ENCODE results near the gene DVL1.

Gene DVL1

DNA sequence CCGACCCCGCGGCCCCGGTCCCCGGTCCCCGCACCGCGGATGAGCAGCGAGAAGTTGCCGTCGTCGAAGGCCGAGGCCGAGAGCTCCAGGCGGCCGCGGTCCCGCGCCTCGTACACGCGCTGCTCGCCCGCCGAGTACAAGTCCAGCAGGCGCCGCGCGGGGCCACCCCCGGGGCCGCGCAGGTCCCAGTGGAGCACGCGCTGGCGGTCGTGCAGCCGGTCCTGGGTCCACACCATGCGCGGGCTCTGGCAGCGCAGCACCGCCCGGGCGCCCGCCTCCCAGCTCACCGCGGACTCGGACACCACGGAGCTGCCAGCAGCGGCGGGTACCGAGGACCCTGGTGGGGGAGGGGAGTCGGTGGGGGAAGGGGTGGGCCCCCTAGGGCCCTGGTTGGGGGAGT is 6.2 kb upstream of the DVL1 start:
- DNase-seq, result no peak

DNA sequence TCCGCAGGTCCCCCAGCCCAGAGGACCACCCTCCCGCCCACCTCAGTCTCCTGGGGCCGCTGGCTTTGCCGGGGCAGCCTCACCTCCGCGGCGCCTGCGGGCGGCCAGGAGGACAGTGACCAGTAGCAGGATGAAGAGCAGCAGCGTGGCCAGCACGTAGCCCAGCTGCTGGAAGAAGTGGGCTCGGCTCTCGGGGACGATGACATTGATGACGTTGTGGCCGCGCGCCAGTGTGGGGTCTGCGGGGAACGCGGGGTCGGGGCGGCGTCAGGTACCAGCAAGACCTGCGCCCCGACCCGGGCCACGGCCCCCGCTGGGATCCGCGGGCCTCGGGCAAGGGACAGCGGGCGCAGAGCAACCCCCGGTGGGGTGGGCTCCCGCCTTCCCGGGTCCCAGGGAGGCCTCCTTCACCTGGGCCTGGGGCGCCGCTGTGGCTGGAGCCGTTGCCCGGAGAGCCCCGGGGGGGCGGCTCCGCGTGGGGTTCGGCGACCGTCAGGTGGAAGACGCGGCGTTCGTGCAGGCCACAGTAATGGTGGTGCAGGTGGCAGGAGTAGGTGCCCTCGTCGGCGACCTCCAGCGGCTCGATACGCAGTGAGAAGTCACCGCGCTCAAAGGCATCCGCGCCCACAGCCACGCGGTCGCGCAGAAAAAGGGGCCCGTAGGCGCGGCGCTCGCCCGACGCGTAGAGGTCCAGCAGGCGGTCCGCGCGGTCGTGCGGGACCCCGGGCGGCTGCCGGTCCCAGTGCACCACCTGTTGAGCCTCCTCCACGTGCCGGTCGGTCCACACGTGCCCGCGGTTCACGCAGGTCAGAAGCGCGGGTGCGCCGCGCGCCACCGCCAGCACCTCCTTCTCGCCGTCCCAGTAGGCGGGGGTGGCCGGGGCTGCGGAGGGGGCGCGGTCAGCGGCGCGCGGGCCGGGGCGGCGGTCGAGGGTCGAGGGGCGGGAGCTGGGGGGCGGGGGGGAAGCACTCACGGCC is 5.3 kb upstream of the DVL1 start:
- DNase-seq, result no peak

DNA sequence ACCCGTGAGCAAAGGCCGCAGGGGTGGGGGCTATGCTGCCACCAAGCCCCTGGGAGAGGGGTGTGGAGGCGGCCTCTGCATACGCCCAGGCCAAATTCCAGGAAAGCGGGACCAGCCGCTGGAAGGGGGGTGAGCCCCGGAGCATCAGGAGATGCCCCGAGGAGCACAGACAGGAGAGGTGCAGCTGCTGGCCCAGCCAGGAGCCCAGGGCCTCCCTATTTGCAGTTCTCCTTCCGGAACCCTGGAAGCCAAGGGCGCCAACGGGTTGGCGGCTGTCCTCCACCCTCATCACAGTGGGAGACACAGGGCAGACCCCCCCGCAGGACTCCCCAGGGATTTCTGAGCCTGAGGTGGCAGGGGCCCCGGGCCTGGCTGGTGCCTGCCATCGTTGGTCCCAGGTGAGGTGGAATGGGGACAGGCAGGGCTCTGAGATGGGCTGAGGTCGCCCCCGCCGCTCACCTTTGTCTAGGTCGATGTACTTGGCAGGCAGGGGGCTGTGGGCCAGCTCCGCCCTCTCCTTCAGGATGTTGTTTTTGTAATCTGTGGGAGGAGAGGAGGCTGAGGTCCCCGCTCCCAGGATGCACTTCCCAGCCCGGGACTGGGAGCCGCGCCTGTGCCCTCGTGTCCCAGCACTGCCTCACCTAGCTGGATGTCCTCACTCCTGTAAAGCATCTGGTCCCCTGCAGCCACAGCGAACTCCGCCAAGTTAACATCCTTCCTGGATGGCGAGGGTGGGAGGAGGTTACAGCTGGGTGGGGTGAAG is 4.4 kb upstream of the DVL1 start:
- DNase-seq, result no peak

DNA sequence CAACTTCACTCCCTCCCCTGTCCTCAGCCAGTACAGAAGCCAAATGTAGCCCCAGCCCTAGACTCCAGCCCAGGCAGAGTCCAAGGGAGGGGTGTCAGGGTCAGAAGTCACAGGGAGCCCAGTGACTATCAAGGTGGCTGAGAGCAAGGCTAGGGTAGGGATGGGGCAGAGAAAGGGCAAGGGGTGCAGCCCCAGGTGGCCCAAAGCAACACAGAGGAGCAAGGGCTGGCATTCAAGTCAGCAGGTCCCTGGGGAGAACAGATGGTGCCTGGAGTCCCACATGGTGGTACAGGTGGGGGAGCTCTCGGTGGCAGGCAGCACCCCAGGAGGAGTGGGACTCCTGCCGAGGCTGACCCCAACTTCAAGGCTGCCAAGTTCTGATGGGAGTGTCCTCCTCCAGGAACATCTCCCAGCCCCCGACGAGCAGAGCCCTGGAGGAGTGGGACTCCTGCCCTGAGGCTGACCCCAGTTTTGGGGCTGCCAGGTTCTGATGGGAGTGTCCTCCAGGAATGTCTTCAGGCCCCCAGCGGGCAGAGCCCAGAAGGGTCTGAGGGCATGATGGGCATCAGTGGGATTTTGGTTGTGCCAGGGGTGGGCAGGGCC is 3.7 kb upstream of the DVL1 start:
- DNase-seq, result no peak

DNA sequence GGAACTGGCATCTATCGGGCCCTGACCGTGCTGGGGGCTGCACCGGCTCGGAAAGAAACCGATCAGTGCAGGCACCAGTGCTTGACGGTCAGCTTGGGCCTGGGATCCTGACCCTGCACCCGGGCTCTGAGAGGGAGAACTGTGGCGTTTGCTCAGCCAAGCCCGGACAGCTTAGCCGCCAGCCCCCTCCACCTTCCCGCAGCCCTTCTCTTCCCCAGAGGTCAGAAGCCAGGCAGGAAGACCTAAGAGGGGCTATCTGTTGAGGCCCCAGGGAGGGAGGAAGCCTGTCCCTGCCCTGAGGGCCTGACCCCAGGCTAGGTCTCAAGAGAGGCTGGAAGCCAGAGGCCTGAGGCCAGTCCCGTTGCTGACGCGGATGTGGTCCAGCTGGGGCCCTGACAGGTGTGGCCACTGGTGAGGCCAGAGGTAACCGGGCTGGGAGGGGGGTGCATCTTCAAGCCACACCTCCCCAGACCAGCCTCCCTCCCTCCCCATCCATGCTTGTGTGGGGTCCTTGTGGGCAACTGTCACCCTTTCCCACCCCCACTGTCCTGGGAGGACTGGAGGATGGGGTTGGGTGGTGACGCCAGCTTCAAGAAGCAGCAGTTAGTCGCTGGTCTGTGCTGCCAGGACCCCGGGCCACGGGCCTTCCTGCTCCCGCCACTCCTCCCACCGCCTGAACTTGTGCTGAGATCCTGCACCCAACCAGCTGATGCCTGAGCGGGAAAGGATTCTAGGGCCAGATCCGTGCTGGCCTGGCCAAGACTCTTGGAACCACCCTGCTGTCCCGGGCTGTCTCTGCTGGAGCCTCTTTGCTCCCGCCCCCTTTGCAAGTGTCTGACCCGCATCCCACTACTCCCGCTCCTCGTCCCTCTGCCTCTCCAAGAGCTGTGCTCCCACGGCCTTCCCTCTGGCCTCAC is 2.6 kb upstream of the DVL1 start:
- DNase-seq, result no peak

DNA sequence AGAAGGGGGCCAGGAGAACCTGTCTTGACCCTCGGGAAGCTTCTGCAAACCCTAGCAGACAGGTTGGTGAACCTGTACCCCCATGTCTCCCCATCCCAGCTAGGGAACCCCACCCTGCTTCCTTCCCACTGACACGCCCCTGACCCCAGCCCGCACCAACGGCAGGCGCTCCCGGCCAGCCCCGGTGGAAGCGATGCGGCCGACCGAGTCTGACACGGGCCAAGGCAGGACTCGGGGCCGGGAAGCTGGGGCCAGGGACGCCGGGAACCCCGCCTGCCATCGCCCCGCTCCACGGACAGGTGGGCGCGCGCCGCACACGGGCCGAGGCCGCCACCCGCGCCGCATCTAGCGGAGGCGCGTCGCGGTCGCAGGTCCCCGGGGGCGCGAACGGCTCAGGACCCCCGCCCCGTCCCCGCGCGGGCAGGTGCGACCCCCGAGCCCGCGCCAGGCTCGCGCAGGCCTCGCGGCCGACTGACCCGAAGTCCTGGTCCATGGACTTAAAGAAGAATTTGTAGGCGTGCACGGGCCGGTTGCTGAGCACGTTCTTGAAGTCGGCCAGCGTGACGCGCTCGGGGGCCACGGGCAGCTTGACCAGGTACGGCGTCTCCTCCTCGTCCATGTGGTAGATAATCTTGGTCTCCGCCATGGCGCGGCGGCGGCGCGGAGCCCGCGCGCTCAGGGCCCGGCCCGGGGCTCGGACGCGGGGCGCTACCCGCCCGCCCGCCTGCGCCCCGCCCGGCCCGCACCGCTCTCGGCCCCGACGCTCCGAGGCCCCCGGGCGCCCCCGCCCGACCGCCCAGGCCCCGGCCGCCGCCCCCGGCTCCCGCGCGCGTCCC is 580 bp downstream of the DVL1 start:
- no peak for DNase-seq

DNA sequence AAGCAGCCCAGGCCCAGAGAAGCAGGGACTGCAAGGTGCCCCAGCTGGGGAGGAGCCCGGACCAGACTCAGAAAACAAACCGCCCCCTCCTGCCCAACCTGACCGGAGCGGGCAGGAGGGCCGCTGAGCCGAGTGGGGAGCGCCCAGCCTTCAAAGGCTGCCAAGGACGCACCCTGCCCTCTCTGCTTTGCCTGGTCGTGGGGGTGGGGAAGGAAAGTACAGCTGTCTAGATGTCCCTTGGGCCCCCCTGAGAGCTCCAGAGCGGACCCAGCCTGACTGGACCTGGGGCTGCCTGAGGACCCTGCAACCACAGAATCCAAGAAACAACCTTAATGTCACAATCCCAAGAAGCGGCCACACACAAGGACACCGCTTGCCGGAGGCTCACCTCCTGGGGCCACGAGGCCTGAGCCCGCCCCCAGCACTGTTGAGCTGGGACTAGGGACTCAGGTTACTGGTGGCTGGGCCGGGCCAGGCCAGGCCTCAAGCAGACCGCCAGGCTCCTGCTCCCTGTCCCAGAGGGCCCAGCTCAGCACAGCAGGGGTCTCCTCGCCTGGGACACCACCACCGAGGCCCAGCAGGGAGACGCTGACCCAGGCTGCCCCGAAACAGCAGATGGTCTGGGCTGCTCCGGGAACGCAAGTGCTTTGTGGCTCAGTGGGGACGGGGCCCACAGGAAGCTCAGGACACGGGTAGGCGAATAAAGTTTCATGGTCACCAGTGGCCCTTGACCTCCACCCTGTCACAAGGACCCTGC is 1.4 kb downstream of the DVL1 start:
- DNase-seq, result no peak

DNA sequence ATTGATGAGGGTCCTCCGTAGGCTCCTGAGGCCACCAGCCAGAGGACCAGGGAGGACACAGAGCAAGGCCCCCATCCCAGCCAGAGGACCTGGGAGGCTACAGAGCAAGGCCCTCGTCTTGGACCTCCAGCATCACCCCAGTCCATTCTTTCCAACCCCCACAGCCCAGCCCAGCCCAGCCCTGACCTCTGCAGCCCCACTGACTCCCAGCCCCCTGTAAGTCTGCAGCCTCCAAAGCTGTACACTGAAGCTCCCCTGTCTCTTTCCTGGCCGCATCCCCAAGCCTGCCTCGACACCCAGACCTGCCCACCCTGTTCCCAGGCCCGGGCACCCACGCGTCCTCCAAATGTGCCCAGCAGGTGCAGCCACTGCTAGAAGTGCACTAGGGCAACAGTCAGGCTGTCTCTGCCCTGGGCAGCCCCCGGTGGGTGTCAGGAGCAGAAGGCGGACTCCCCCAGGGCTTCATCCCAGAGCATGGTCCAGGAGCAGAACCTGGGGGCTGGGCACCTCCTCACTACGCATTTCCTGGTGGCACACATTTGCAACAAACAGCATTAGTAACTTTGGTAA is 2.1 kb downstream of the DVL1 start:
- no peak for DNase-seq

DNA sequence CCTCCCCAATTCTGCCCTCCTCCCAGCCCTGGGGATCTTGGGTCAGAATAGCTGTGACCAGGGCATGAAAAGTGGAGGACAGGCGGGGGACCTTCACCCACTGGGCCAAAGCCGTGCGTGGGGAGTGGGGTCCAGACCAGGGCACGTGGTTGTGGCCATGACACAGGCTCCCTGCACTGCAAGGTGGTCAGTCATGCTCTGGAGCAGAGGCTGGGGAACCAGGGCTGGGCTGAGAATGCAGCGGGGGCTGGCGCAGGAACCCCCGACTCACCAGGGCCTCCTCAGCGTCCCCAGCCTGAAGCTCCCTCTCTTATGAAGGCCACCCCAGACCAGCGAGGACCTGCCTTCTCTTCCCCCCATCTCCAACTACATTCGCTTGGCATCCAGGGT is 2.7 kb downstream of the DVL1 start:
- no peak for DNase-seq

DNA sequence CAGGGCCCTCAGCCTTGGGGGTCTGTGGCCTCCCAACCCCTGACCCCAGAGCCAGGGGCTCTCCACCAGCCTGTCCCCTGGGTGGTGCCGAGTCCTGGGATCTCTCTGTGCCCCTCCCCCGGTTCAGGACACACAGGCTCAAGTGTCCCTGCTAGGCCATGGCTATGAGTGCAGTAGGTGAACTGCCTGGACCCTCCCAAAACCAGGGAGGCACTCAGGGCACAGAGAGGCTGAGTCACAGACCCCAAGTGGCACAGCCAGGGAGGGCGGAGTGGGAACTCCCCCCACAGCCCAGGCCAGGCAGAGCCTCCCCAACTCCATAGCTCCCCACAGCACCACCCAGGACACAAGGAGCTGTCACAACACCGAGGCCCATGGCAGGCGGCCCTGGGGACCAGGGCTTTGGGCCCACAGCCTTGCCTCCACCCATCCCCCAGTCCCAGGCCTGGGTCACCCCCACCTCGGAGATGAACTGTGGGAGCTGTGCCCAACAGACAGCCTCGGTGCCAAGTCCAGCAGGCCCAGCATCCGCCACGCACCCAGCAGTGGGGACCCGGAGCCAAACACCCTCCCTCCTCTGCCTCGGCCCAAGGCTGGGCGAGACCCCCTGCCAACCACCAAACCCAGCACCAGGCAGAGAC is 3.2 kb downstream of the DVL1 start:
- no peak for DNase-seq

DNA sequence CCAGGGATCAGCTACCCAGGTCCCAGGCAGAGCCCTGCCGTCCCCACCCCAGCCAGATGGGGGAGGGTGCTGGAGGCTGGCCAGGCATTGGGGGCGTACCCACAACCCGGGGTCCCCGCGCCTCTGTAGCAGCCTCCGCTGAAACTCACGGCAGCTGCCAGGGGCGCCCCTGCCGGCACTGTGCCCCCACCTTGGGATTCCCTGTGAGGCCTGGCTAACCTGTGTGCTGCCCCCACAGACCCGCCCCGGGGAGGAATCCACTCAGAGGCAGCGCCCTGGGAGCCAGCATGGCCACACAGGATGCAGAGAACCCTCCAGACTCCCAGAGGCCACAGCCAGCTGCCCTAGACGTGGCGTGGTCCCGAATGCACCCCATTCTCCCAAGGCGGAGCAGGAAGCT is 3.8 kb downstream of the DVL1 start:
- no peak for DNase-seq

DNA sequence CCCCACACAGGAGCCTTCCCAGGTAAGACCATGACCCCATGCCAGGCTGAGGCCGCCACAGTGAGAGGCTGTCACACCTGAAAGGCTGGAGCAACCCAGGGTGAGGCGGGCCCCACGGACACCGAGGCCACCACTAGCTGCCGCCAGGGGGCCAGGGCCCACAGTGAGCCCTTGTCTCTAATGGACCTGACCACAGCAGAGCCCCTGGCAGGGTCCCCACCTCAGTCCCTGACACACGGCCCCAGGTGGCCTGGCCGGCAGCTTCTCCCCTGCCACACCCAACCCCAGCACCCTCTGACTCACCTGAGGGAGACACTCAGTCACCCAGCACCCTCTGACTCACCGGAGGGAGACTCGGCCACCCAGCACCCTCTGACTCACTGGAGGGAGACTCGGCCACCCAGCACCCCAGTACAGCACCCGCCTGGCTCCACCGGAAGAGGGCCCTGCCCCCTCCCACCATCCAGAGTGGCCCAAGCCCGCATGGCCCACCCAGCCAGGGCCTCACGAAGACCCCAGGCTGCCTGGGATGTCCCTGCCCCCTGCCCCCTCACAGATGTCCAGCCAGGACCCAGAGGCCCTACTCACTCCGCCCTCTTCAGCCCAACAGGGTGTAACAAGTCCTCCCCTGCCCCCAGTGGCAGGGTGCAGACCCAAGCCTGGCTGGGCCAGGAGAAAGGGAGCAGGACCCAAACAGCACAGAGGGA is 4.4 kb downstream of the DVL1 start:
- DNase-seq, result no peak

DNA sequence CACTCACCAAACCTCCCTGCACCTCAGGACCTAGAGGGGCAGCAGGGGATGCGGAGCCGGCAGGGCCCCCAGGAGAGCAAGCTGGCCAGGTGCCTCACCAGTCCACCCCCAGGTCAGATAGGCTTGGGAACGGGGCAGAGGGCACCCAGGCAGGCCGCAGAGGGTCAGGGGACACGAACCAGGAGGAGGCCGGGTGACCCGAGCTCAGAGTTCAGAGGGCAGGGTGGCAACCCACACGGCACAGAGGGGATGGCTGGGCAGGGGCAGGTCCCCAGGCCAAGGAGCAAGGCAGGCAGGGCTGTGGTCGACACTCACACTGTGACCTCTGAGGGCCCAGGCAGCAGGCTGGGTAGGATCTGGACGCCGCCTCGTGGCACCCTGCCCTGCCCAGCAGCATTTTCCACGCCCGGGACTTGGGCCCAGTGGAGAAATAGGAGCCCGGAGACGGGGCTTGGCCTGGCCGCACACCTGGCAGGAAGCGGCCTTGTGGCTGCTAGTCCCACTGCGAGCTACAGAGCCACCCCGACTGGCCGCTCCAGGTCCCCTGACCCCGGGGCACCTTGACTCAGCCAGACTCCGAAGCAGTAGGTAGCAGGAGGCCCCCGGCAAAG is 5.3 kb downstream of the DVL1 start:
- no peak for DNase-seq

DNA sequence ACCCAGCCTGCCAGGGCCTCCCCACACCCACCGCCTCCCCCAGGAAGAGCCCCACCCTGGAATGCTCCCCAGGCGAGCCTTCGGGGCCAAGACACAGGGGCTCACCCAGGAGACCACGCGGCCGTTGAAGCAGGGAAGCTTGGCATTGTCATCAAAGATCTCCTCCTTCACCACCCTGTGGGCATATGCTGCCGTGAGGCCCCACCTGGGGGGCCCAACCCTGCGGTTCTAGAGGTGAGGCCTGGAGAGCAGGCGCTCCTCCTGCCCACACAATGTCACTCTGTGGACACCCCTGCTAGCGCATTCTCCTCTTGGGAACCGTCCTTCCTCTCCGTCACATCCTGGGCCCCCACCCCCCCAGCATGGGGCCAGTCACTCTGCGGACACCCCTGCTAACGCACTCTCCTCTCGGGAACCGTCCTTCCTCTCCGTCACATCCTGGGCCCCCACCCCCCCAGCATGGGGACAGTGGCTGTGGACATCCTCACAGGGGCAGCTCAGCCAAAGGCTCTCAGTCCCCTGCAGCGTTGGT is 6.6 kb downstream of the DVL1 start:
- no peak for DNase-seq

DNA sequence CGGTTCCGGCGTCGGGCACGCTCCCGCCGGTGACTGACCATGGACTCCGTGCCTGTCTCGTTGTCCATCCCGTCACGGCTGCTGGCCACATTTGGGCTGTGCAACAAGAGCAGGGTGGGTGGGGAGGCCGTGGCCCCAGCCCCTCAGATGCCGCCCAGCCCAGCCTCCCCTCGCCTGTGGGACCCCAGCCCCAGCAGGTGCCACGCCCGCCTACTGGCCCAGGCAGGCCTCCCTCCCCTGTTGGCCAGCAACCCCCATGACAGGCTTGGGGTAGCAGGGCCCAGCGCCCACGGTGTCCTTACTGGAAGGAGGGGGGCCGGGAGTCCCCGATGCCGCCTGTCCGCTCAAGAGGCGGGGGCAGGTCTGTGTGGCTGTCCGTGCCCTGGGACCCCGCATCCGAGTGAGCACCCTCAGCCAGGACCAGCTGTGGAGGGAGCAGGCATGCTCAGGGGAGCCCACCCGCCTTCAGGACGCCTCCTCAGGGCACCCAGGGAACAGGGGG is 7.1 kb downstream of the DVL1 start:
- no peak for DNase-seq

DNA sequence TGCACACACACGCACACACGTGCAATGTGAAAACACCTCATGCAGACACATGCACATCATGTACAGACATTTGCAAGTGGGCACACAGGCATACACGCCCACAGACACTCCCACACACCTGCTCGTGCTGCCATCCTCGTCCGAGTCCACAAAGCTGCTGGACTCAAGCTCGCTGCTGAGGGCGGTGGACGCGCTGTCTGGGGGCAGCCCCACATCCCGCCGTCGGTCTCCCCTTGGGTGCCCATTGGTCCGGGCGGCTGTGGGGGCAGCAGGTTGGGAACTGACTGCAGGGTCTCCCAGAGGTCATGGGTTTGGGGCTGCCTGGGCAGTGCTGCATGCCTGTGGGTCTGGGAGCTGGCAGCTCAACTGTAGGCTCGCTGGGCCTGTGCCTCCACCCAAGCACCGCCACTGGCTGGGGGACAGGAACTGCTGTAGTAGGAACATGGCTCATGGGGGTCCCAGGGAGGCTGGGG is 7.6 kb downstream of the DVL1 start:
- DNase-seq, result no peak

DNA sequence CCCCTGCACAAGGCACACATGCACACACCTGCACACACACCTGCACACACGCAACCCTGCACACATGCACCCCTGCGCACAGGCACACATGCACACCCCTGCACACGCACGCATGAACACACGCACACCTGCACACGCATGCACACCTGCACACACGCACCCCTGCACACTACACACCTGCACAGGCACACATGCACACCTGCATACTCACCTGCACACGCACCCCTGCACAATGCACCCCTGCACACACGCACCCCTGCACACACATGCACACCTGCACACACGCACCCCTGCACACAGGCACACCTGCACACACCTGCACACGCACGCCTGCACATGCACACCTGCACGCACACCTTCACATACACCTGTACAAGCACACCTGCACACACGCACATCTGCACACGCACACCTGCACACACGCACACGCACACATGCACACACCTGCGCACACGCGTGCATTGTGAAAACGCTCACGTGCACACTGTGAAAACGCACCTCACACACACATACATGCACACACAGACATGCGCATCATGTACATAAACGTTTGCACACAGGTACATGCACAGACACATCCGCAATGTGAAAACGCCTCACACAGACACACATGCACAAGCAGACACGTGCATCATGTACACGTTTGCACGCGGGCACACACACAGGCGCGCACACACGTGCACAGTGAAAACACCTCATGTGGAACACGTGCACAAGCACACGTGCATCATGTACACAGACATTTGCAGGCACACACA is 8.2 kb downstream of the DVL1 start:
- DNase-seq, result no peak

DNA sequence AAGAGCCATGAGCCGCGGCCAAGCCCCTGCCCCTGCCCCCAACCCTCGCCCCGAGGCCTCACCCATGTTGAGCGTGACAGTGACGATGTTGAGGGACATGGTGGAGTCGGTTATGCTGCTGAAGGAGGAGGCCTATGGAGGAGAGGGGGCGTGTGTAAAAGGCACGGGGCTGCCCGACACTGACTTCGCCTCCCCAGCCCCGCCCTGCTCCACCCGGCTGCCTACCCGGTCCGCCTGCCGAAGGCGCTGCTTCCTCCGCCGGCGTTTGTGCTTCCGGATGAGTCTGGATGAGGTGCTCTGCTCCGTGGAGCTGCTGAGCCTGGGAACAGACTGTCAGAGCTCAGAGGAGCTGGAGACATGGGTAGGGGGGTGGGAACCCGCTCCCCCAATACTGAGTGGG is 9.0 kb downstream of the DVL1 start:
- no peak for DNase-seq

Data from KG1 (cell line).